Uterus (tissue), 2 donors: ENCODE results near the gene GMDS.

Experiments used
- CTCF ChIP-seq, 4 experiments: fragments of 200-600 bp in 2 of 4; fragments of 450-650 bp in 2 of 4; sonication (generic) in 2 of 4; IDR thresholded peaks; one replicate each; pipeline ENCODE4 v1.5.1; 2016 to 2019; ENCODE audit warnings: antibody characterized with exemption in 4 of 4, mild to moderate bottlenecking in 2 of 4, moderate library complexity in 1 of 4
- POLR2A ChIP-seq, 2 donors: fragments of 450-650 bp; IDR thresholded peaks; one replicate each; pipeline ENCODE4 v1.6.1; 2016; ENCODE audit warnings: antibody characterized with exemption in 2 of 2, mild to moderate bottlenecking in 1 of 2, moderate library complexity in 1 of 2

- no peak for TF ChIP-seq CTCF (IDR thresholded peaks at IDR 0.05)
- no peak for TF ChIP-seq POLR2A (IDR thresholded peaks at IDR 0.05)
These were observed 354.4 kb downstream of the GMDS start for GRCh38 chr6:1890987-1891386.
